ENCODE results near the gene CCDC88C.
A peak's percentile ranks its signal among the peaks of the same experiment; 100 is the strongest.

The CCDC88C gene

GRCh38 chr14:91292491-91292890, 125.1 kb downstream of the CCDC88C start:
- DNase-seq (ENCODE audit: low read depth), result no peak

- no peak for DNase-seq (ENCODE audit: low read depth)
Observed at GRCh38 chr14:91291786-91292405, 125.7 kb downstream of the CCDC88C start.

DNA sequence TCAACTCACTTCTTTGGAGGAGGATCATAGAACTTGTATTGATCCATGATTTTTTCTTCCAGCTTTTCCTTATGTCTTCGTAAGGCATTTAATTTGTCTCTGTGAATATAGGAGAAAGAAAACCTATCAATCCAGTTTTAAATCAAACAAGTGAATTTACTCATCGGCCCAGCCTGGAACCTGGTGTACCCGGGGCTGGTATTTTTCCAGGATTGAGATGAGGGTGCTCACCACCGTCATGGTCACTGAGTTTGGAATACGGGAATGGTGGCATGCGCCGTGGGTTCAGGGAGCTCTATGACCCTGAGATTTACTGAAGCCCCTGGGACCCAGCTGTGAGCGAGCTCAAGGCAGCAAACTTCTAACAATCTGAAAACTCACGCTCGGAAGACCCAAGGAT, 126.6 kb downstream of the CCDC88C start:
- no peak for DNase-seq (ENCODE audit: low read depth)

DNA sequence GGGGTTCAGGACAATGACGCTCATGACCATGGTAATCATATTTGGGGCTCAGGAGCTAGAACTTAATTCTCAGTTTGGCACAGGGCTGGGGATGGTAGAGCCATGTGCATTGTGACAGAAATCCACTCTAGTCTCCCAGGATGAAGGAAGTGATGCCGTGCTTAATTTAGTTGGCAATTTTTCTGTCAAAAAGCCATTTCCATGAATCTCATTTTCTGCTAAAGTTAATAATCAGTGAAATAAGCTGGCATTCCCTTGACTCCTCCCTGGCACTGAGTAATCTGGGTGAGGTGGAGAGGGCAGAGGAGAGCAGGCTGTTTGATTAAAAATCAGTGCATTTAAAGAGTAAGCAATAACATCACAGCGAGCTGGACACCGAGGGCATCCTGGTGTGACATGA, 128.2 kb downstream of the CCDC88C start:
- DNase-seq (ENCODE audit: low read depth), result no peak

- DNase-seq (ENCODE audit: low read depth), result no peak
Observed at GRCh38 chr14:91288876-91289275, 128.7 kb downstream of the CCDC88C start.

- peak; percentile 75 for DNase-seq (ENCODE audit: low read depth)
Observed at GRCh38 chr14:91286530-91286937, 131.1 kb downstream of the CCDC88C start.

DNA sequence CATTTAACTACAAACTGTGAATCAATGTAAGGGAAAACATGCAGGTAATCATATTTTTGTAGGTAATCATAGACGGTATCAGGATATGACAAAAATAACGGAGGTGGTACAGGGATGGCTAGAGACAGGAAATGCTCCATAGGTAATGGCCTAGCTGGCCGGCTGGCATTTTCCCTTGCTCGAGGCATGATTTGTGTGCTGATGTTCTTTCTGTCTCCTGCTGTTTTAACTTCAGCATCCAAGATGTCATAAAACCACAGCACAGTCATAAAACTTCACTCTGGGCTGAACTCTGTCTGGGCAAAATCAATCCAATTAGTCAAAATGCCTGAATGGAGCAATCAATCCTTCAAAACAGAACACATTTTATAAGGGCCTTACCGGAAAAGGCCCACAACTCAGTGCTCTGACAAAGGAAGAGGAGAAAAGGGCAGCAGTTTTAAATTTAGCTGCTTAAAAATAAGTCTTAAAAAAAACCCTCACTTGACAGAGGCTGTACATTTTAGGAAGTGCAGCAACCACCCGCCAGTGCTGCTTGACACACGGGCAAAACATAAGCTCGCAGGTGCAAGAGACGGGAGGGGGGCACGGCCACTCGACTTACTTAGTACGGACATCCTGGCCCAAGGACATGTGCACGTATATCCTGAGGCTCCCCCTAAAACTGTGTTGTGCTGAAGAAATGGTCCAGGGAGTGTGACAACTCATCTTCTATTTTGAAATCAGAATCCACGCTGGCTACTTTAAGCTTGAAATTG, 132.7 kb downstream of the CCDC88C start:
- DNase-seq (ENCODE audit: low read depth), result peak; percentile 71

- DNase-seq (ENCODE audit: low read depth), result peak; percentile 90
Observed at GRCh38 chr14:91284146-91284790, 133.4 kb downstream of the CCDC88C start.

- DNase-seq (ENCODE audit: low read depth), result peak; percentile 54
Observed at GRCh38 chr14:91283666-91284065, 134.0 kb downstream of the CCDC88C start.

DNA sequence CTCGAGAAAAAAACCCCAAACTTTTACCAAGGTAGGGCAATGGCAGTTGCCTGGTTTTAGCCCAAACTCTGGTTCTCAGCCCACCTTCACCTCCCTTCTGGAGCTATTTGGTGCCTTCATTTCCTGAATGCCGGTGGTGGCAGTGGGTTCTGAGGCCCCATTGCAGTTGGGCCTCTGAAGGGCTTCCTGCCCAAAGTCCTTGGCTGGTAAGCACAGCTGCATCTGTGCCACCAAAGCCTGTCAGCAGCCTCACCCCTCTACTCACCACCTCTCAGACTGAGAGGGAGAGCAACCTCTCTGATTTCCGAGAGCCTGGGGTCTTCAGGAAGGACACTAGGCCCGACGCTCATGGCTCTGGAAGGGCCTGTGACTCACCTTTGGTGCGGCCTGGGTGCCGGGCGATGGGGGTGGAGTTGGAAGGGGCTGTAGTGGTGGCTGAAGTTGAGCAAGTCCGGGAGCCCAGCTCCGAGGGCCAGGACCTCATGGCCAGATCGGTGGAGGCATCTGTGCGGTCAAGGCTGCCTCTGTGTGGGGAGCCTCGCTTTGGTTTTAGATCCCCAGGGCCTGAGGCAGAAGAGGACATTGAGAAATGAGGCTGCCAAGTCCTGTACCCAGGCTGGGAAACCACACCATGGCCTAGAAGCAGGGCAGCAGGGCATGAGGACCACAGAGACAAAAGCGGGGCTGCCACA, 134.5 kb downstream of the CCDC88C start:
- peak; percentile 2 for DNase-seq (ENCODE audit: low read depth)

- DNase-seq (ENCODE audit: low read depth), result peak; percentile 66
Observed at GRCh38 chr14:91281346-91281745, 136.3 kb downstream of the CCDC88C start.

DNA sequence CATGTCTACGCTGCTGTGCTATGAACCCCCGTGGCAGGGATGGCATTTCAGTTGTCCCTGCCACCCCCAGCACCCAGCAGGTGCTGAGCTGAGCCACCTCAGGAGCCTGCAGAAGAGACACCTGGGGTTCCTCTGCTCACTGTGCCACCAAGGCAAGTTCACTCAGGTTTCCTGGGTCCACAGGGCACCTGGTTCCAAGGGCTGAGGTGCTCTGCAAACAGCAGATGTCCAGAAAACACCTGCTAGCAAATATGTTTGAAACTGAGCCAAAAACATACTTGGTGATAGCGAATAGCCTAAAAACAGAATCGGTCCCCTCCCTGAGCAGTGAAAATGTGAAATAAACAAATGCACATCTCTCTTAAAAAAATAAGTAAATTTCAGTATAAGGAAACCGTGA, 137.5 kb downstream of the CCDC88C start:
- no peak for DNase-seq (ENCODE audit: low read depth)

- DNase-seq (ENCODE audit: low read depth), result no peak
Observed at GRCh38 chr14:91279354-91279753, 138.3 kb downstream of the CCDC88C start.

DNA sequence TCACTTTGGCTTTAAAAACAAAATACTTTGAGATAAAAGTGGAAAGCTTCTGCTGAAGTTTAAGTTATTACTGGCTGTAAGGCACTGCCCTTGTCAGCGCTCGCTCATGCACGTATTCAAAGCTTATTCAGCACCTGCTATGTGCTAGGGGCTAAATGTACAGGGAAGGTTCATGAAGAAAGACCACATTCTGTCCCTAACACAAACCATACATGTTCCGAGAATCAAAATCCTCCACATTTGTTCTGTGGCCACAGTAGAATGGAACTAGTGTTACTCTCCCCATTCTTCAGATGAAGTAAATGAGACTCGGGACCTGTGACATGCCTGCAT, 139.3 kb downstream of the CCDC88C start:
- no peak for DNase-seq (ENCODE audit: low read depth)

DNA sequence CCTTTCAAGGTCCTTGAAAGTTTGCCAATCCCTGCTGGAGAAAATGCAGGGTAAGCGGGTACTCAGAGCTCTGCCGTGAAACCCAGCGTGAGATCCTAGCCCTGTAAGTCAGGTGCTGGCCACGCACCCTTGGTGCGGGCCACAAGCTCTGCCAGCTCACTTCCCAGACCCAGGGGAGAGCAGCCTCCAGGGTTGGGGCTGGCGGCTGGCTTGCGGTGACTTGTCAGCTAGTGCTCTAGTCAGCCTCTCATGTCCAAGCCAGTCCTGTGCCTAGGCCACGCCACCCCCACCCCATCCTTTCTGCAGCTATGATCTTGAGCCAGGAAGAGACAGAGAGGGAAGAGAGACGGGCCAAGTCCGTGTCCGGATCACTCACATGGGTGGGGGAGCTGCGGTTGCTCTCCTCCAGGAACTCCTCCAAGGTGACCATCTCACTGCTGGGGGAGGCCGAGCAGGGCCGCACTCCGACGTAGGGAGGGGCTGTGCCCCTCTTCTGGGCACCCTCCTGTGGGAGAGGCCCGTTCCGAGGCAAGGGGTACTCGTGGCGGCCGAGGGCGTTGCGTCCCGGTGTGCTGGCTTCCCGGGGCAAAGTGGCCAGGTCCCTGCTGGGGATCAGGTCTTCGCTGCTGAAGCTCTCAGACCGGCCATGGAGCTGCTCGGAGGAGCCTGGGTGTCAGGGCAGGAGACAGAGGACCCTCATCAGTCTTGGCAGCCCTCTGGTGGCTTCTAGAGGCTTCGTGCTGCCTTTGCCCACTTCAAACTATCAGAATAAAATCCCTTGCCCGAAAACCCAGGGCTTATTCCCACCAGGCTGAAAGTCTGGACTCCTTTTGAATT, 139.9 kb downstream of the CCDC88C start:
- no peak for DNase-seq (ENCODE audit: low read depth)

- no peak for DNase-seq (ENCODE audit: low read depth)
Observed at GRCh38 chr14:91274796-91275195, 142.8 kb downstream of the CCDC88C start.

DNA sequence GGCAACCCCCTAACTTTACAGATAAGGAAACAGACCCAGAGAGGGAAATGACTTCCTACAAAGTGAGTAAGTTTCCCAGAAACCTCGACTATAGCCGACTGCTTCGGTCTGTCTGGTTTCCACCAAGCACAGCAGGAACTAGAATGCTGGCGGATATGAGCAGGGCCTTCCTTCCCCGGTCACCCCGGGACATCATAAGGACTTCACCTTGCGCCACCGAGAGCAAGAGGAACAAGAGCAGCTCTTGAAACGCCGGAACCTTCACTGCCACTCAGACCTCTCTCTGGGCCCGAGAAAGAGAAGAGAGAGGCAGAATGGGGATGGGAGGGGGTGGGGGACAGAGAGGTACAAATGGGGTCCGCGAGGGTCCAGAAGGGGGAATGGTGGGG, 143.7 kb downstream of the CCDC88C start:
- no peak for DNase-seq (ENCODE audit: low read depth)

GRCh38 chr14:91273273-91273884, 144.2 kb downstream of the CCDC88C start:
- DNase-seq (ENCODE audit: low read depth), result no peak

- DNase-seq (ENCODE audit: low read depth), result no peak
Observed at GRCh38 chr14:91272341-91273272, 145.0 kb downstream of the CCDC88C start.

- DNase-seq (ENCODE audit: low read depth), result no peak
Observed at GRCh38 chr14:91271639-91272038, 146.0 kb downstream of the CCDC88C start.
